ENCODE results near the gene CRYGD. TPM values are rescaled to one million over a fixed set of nuclear protein-coding genes. Genes with fewer than 3 reads are reported as not detected.

CRYGD gene
- total and polyA plus RNA-seq, 2 donors (not counting 3 experiments of a cell fraction or from before 2014, with no cell fraction given): not detected

DNA sequence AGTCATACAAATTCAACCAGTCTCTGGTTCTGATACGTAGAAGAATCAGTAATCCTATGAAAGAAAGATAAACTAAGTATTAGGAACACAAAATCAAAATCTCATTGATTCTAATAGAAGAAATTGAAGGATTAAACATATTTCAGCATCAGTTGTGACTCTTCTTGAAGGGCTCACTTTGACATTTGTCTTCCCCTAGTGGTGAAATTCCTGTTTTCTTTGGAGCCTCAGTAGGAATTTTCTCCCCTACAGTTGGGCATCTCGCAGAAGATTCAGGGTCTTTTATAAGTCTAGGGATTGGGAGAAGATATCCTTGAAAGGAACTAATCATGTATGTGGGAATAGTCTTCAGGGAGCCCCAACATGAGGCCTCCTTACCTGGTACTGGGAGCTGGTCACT, 24.5 kb upstream of the CRYGD start:
- H3K4me2 ChIP-seq (ENCODE audit: insufficient read depth, low read length): no peak overlapping the region
- TF ChIP-seq, protein P1, sequence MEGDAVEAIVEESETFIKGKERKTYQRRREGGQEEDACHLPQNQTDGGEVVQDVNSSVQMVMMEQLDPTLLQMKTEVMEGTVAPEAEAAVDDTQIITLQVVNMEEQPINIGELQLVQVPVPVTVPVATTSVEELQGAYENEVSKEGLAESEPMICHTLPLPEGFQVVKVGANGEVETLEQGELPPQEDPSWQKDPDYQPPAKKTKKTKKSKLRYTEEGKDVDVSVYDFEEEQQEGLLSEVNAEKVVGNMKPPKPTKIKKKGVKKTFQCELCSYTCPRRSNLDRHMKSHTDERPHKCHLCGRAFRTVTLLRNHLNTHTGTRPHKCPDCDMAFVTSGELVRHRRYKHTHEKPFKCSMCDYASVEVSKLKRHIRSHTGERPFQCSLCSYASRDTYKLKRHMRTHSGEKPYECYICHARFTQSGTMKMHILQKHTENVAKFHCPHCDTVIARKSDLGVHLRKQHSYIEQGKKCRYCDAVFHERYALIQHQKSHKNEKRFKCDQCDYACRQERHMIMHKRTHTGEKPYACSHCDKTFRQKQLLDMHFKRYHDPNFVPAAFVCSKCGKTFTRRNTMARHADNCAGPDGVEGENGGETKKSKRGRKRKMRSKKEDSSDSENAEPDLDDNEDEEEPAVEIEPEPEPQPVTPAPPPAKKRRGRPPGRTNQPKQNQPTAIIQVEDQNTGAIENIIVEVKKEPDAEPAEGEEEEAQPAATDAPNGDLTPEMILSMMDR (IDR thresholded peaks at IDR 0.05; ENCODE audit: extremely low read depth in 1 of 2, insufficient read depth in 1 of 2, low read depth in 1 of 2, low read length in 2 of 2): peak in 1 of 2 donors; percentile 8
- TF ChIP-seq MYC (IDR thresholded peaks at IDR 0.05; ENCODE audit: low read depth, low read length) (no peak), POLR2A (IDR thresholded peaks at IDR 0.05; ENCODE audit: low read depth, low read length) (no peak)
- intact Hi-C loops (cut with micrococcal nuclease): no loop called here
- no peaks in the 10 kb centered on the region for H4K20me1 ChIP-seq (replicated peaks; ENCODE audit: control insufficient read depth, extremely low read depth, insufficient read depth, low read length)
- FAIRE-seq: no peak
- H3K4me1 ChIP-seq (ENCODE audit: control insufficient read depth, extremely low read depth, insufficient read depth, low read length): no peaks in the 10 kb centered on the region
- H3K9me1 ChIP-seq (replicated peaks; ENCODE audit: control insufficient read depth, extremely low read depth, insufficient read depth, low read length): no peaks in the 10 kb centered on the region
- no peak overlapping the region for H3K4me3 ChIP-seq (replicated peaks in 1 of 3; ENCODE audit: insufficient read depth in 1 of 3, low read depth in 1 of 3, low read length in 3 of 3)
- no peaks in the 10 kb centered on the region for H3K79me2 ChIP-seq (ENCODE audit: control insufficient read depth, insufficient read depth, low read length)
- H3K9me3 ChIP-seq (replicated peaks; ENCODE audit: control insufficient read depth, insufficient read depth, low read length): no peaks in the 10 kb centered on the region
- POLR2A ChIA-PET: no interaction called here
- no peaks in the 10 kb centered on the region for H3K36me3 ChIP-seq (ENCODE audit: control insufficient read depth in 2 of 2, extremely low read depth in 1 of 2, insufficient read depth in 2 of 2, low read length in 2 of 2)
- H3K9ac ChIP-seq (replicated peaks; ENCODE audit: extremely low read depth, insufficient read depth, low read length): no peak overlapping the region
- H2AFZ ChIP-seq (ENCODE audit: low read depth, low read length): no peak overlapping the region
- no peaks in the 10 kb centered on the region for H3K27me3 ChIP-seq (ENCODE audit: control insufficient read depth in 2 of 2, insufficient read depth in 2 of 2, low read length in 2 of 2)
- no TSS peak for BruUV-seq (replicated peaks)
- H3K27ac ChIP-seq (ENCODE audit: insufficient read depth, low read depth, low read length): no peak overlapping the region
- CTCF ChIA-PET: no interaction called here
- dilution Hi-C loops (cut with MboI; ENCODE audit: extremely low pct_ligation_motif_present, low sequenced_read_pairs): no loop called here
- DNase-seq (ENCODE audit: low read depth, low spot score): no peak

GRCh38 chr2:208147759-208148158, 23.4 kb upstream of the CRYGD start:
- Histone ChIP-seq H3K4me1 (ENCODE audit: control insufficient read depth, extremely low read depth, insufficient read depth, low read length) (no peaks in the 10 kb centered on the region), H3K36me3 (ENCODE audit: control insufficient read depth in 2 of 2, extremely low read depth in 1 of 2, insufficient read depth in 2 of 2, low read length in 2 of 2) (no peaks in the 10 kb centered on the region), H3K4me2 (ENCODE audit: insufficient read depth, low read length) (no peak overlapping the region), H3K9me1 (replicated peaks; ENCODE audit: control insufficient read depth, extremely low read depth, insufficient read depth, low read length) (no peaks in the 10 kb centered on the region), H4K20me1 (replicated peaks; ENCODE audit: control insufficient read depth, extremely low read depth, insufficient read depth, low read length) (no peaks in the 10 kb centered on the region), H3K9me3 (replicated peaks; ENCODE audit: control insufficient read depth, insufficient read depth, low read length) (no peaks in the 10 kb centered on the region), H3K27ac (ENCODE audit: insufficient read depth, low read depth, low read length) (no peak overlapping the region), H3K79me2 (ENCODE audit: control insufficient read depth, insufficient read depth, low read length) (no peaks in the 10 kb centered on the region), H3K27me3 (ENCODE audit: control insufficient read depth in 2 of 2, insufficient read depth in 2 of 2, low read length in 2 of 2) (no peaks in the 10 kb centered on the region), H3K4me3 (replicated peaks in 1 of 3; ENCODE audit: insufficient read depth in 1 of 3, low read depth in 1 of 3, low read length in 3 of 3) (no peak overlapping the region), H3K9ac (replicated peaks; ENCODE audit: extremely low read depth, insufficient read depth, low read length) (no peak overlapping the region), H2AFZ (ENCODE audit: low read depth, low read length) (no peak overlapping the region)
- POLR2A ChIA-PET: no interaction called here
- DNase-seq (ENCODE audit: low read depth, low spot score): no peak
- no TSS peak for BruUV-seq (replicated peaks)
- intact Hi-C loops (cut with micrococcal nuclease): no loop called here
- CTCF ChIA-PET: interaction anchor here (0.9 to 1.4 kb wide), 2 partner anchors 8 to 106 kb away, joined by 3 read pairs; no protein-coding TSS in a partner anchor
- dilution Hi-C loops (cut with MboI; ENCODE audit: extremely low pct_ligation_motif_present, low sequenced_read_pairs): no loop called here
- no peak for TF ChIP-seq MYC (IDR thresholded peaks at IDR 0.05; ENCODE audit: low read depth, low read length)
- TF ChIP-seq JUN (IDR thresholded peaks at IDR 0.05; ENCODE audit: borderline replicate concordance, insufficient read depth, insufficient read length, low read depth): no peak
- TF ChIP-seq EZH2 (IDR thresholded peaks at IDR 0.05; ENCODE audit: borderline replicate concordance, low read depth, low read length, severe bottlenecking): no peak
- no peak for TF ChIP-seq GATA2 (IDR thresholded peaks at IDR 0.05; ENCODE audit: insufficient read depth, insufficient read length, low read depth, low read length)
- no peak for TF ChIP-seq POLR2A (IDR thresholded peaks at IDR 0.05; ENCODE audit: low read depth, low read length)
- TF ChIP-seq MAX (IDR thresholded peaks at IDR 0.05; ENCODE audit: insufficient read depth, insufficient read length): no peak
- TF ChIP-seq, protein P1 (IDR thresholded peaks at IDR 0.05; ENCODE audit: extremely low read depth in 1 of 2, insufficient read depth in 1 of 2, low read depth in 1 of 2, low read length in 2 of 2): no peak
- TF ChIP-seq FOS (IDR thresholded peaks at IDR 0.05; ENCODE audit: borderline replicate concordance, insufficient read depth, low read length): no peak
- TF ChIP-seq POLR2AphosphoS5 (IDR thresholded peaks at IDR 0.05; ENCODE audit: insufficient read depth, low read depth, low read length): no peak
- no peak for FAIRE-seq

Data from endothelial cell of umbilical vein (primary cell).